GM19240 (cell line): ENCODE measurements around the gene OR4D6.
"Not testable (repeated sequence)": the region's sequence is repeated elsewhere in the genome, so short reads cannot be mapped to it uniquely, and the experiment has no call there.

Source experiments
- DNase-seq: peaks from one replicate; pipeline ENCODE4 v3.0.0; 2011; ENCODE audit warnings: low spot score; ENCODE audit not compliant: insufficient read length

OR4D6 gene

GRCh38 chr11:59456661-59457060, at the start of gene OR4D6:
OR4D6 (plus strand) TSS chr11:59456961; CDS start chr11:59456961, 0 bp downstream.
- DNase-seq, result no peak

- DNase-seq, result no peak
Observed at GRCh38 chr11:59413646-59414045, 43.1 kb upstream of the OR4D6 start.

GRCh38 chr11:59415111-59415510, 41.6 kb upstream of the OR4D6 start:
- no peak for DNase-seq

- no peak for DNase-seq
Observed at GRCh38 chr11:59416613-59417012, 40.1 kb upstream of the OR4D6 start.

- no peak for DNase-seq
Observed at GRCh38 chr11:59417023-59417422, 39.7 kb upstream of the OR4D6 start.

GRCh38 chr11:59418156-59418555, 38.6 kb upstream of the OR4D6 start:
- DNase-seq, result no peak

GRCh38 chr11:59423835-59424234, 32.9 kb upstream of the OR4D6 start:
- no peak for DNase-seq

- no peak for DNase-seq
Observed at GRCh38 chr11:59425131-59425530, 31.6 kb upstream of the OR4D6 start.

- DNase-seq, result no peak
Observed at GRCh38 chr11:59426361-59427067, 30.2 kb upstream of the OR4D6 start, which contains the start of gene OR5A2. OR5A2 (minus strand) TSS chr11:59426413; CDS start chr11:59422953, 3,460 bp downstream.

- no peak for DNase-seq
Observed at GRCh38 chr11:59427068-59427382, 29.7 kb upstream of the OR4D6 start.

GRCh38 chr11:59429924-59430516, 26.7 kb upstream of the OR4D6 start:
- no peak for DNase-seq

GRCh38 chr11:59436169-59436568, 20.6 kb upstream of the OR4D6 start, which contains the start of gene OR5A1:
OR5A1 (plus strand) TSS chr11:59436469; CDS start chr11:59443169, 6,700 bp downstream.
- DNase-seq, result no peak

- no peak for DNase-seq
Observed at GRCh38 chr11:59437770-59438169, 19.0 kb upstream of the OR4D6 start.

GRCh38 chr11:59445624-59446023, 11.1 kb upstream of the OR4D6 start:
- not testable (repeated sequence) for DNase-seq

- no peak for DNase-seq
Observed at GRCh38 chr11:59448484-59448883, 8.3 kb upstream of the OR4D6 start.

- DNase-seq, result no peak
Observed at GRCh38 chr11:59459916-59460315, 3.2 kb downstream of the OR4D6 start.

GRCh38 chr11:59463190-59463641, 6.5 kb downstream of the OR4D6 start:
- DNase-seq, result no peak

GRCh38 chr11:59473015-59473414, 16.3 kb downstream of the OR4D6 start, which contains the start of gene OR4D10:
OR4D10 (plus strand) TSS chr11:59473315; CDS start chr11:59477430, 4,115 bp downstream.
- no peak for DNase-seq

- DNase-seq, result no peak
Observed at GRCh38 chr11:59475176-59475575, 18.4 kb downstream of the OR4D6 start.

- DNase-seq, result no peak
Observed at GRCh38 chr11:59479906-59480305, 23.1 kb downstream of the OR4D6 start.

- no peak for DNase-seq
Observed at GRCh38 chr11:59480359-59480758, 23.6 kb downstream of the OR4D6 start.

GRCh38 chr11:59501931-59502330, 45.2 kb downstream of the OR4D6 start:
- no peak for DNase-seq

- no peak for DNase-seq
Observed at GRCh38 chr11:59503276-59503675, 46.5 kb downstream of the OR4D6 start, which contains the start of gene OR4D11. OR4D11 (plus strand) TSS chr11:59503576; CDS start chr11:59503576, 0 bp downstream.
